ENCODE results near the gene UTS2R. TPM values are rescaled to one million over a fixed set of nuclear protein-coding genes. Genes with fewer than 3 reads are reported as not detected.
A peak's percentile ranks its signal among the peaks of the same experiment; 100 is the strongest.

Gene UTS2R
- total RNA-seq, 1 donor from 2014 or later, result not detected

- Histone ChIP-seq H3K27ac (no peak overlapping the region), H3K36me3 (no peaks in the 10 kb centered on the region), H3K27me3 (no peaks in the 10 kb centered on the region), H3K9ac (no peak overlapping the region), H3K4me2 (no peak overlapping the region), H4K20me1 (ENCODE audit: low read depth) (no peaks in the 10 kb centered on the region), H2AFZ (replicated peaks) (no peak overlapping the region), H3K4me3 (no peak overlapping the region), H3F3A (ENCODE audit: low read depth) (no peaks in the 10 kb centered on the region), H3K9me3 (ENCODE audit: low read depth) (no peaks in the 10 kb centered on the region), H3K79me2 (ENCODE audit: low read depth) (no peaks in the 10 kb centered on the region), H3K4me1 (no peaks in the 10 kb centered on the region)
- no peak for TF ChIP-seq CTCF (IDR thresholded peaks at IDR 0.05)
- no peaks in the 10 kb centered on the region for H3K9me3 Mint-ChIP-seq
- DNase-seq (ENCODE audit: low spot score), result no peak
- H3K36me3 Mint-ChIP-seq, result peaks cover 14% of the 10 kb centered on the region
- H3K27me3 Mint-ChIP-seq (ENCODE audit: insufficient read depth, low read depth), result no peaks in the 10 kb centered on the region
- peak overlapping the region; percentile 76 for H3K27ac Mint-ChIP-seq
- H3K4me3 Mint-ChIP-seq, result no peak overlapping the region
- peaks cover 7% of the 10 kb centered on the region for H3K4me1 Mint-ChIP-seq
Measured at GRCh38 chr17:82400206-82400605, 28.6 kb downstream of the UTS2R start.

- Histone ChIP-seq H3K79me2 (ENCODE audit: low read depth) (no peaks in the 10 kb centered on the region), H4K20me1 (ENCODE audit: low read depth) (no peaks in the 10 kb centered on the region), H3F3A (ENCODE audit: low read depth) (no peaks in the 10 kb centered on the region), H3K9me3 (ENCODE audit: low read depth) (no peaks in the 10 kb centered on the region), H3K9ac (no peak overlapping the region), H2AFZ (replicated peaks) (no peak overlapping the region), H3K36me3 (no peaks in the 10 kb centered on the region), H3K4me1 (no peaks in the 10 kb centered on the region), H3K4me2 (no peak overlapping the region), H3K4me3 (no peak overlapping the region), H3K27ac (no peak overlapping the region), H3K27me3 (no peaks in the 10 kb centered on the region)
- Mint-ChIP-seq H3K4me1 (peaks cover 7% of the 10 kb centered on the region), H3K36me3 (peaks cover 15% of the 10 kb centered on the region), H3K27me3 (ENCODE audit: insufficient read depth, low read depth) (no peaks in the 10 kb centered on the region), H3K9me3 (no peaks in the 10 kb centered on the region), H3K27ac (no peak overlapping the region), H3K4me3 (peak overlapping the region; percentile 50)
- no peak for DNase-seq (ENCODE audit: low spot score)
- TF ChIP-seq CTCF (IDR thresholded peaks at IDR 0.05) (no peak), EZH2phosphoT487 (IDR thresholded peaks at IDR 0.05) (no peak), EZH2 (IDR thresholded peaks at IDR 0.05) (no peak)
Measured at GRCh38 chr17:82400830-82401229, 29.3 kb downstream of the UTS2R start.

- Histone ChIP-seq H3K4me3 (no peak overlapping the region), H3K9ac (no peak overlapping the region), H3F3A (ENCODE audit: low read depth) (no peaks in the 10 kb centered on the region), H4K20me1 (ENCODE audit: low read depth) (no peaks in the 10 kb centered on the region), H2AFZ (replicated peaks) (no peak overlapping the region), H3K36me3 (no peaks in the 10 kb centered on the region), H3K4me2 (no peak overlapping the region), H3K4me1 (no peaks in the 10 kb centered on the region), H3K27ac (no peak overlapping the region), H3K79me2 (ENCODE audit: low read depth) (no peaks in the 10 kb centered on the region), H3K9me3 (ENCODE audit: low read depth) (no peaks in the 10 kb centered on the region), H3K27me3 (no peaks in the 10 kb centered on the region)
- peaks cover 7% of the 10 kb centered on the region for H3K4me1 Mint-ChIP-seq
- H3K9me3 Mint-ChIP-seq, result no peaks in the 10 kb centered on the region
- H3K27me3 Mint-ChIP-seq (ENCODE audit: insufficient read depth, low read depth), result no peaks in the 10 kb centered on the region
- peak overlapping the region; percentile 79 for H3K27ac Mint-ChIP-seq
- no peak overlapping the region for H3K4me3 Mint-ChIP-seq
- TF ChIP-seq CTCF (IDR thresholded peaks at IDR 0.05), result no peak
- no peak for TF ChIP-seq EZH2phosphoT487 (IDR thresholded peaks at IDR 0.05)
- no peak for TF ChIP-seq EZH2 (IDR thresholded peaks at IDR 0.05)
- no peak for DNase-seq (ENCODE audit: low spot score)
- H3K36me3 Mint-ChIP-seq, result peaks cover 12% of the 10 kb centered on the region
Measured at GRCh38 chr17:82402865-82403264, 31.3 kb downstream of the UTS2R start.
